Gastrocnemius medialis (tissue), 4 donors: ENCODE results near the gene LRRC4C. TPM values are rescaled to one million over a fixed set of nuclear protein-coding genes. Genes with fewer than 3 reads are reported as not detected.

Source experiments
- ATAC-seq, 2 donors: fragments of 150-250 bp; one replicate each; pipeline ENCODE4 v1.9.1; 2016
- DNase-seq, 2 donors: peaks; one replicate each; pipeline ENCODE4 v3.0.0-alpha.2; 2019
- H3K27ac ChIP-seq, 4 donors: fragments of 200-600 bp; sonication (generic); 1 replicate in 1 of 4; 2 replicates in 3 of 4; pipeline ENCODE4 v1.5.1; 2016 to 2018; ENCODE audit warnings: mild to moderate bottlenecking in 2 of 4, moderate library complexity in 1 of 4
- H3K27me3 ChIP-seq, 3 donors: fragments of 200-600 bp; sonication (generic) in 2 of 3; 1 replicate in 1 of 3; 2 replicates in 2 of 3; pipeline versions ENCODE4 v1.5.1 to v1.6.0; 2016 to 2019; ENCODE audit warnings: mild to moderate bottlenecking in 1 of 3, moderate library complexity in 1 of 3
- H3K36me3 ChIP-seq, 2 donors: fragments of 200-600 bp; sonication (generic) in 1 of 2; one replicate each; pipeline ENCODE4 v1.5.1; 2017 to 2018
- H3K4me1 ChIP-seq, 2 donors: fragments of 200-600 bp; sonication (generic) in 1 of 2; one replicate each; pipeline ENCODE4 v1.5.1; 2016 to 2017; ENCODE audit warnings: mild to moderate bottlenecking in 2 of 2
- H3K4me3 ChIP-seq, 4 donors: fragments of 200-600 bp; sonication (generic) in 3 of 4; 1 replicate in 1 of 4; 2 replicates in 3 of 4; pipeline ENCODE4 v1.5.1; 2016 to 2019; ENCODE audit warnings: mild to moderate bottlenecking in 2 of 4
- H3K9me3 ChIP-seq, 3 donors: fragments of 200-600 bp; sonication (generic) in 2 of 3; 1 replicate in 1 of 3; 2 replicates in 2 of 3; pipeline ENCODE4 v1.5.1; 2016 to 2019
- POLR2A ChIP-seq, 2 donors: fragments of 450-650 bp; IDR thresholded peaks; one replicate each; pipeline ENCODE4 v1.6.1; 2017; ENCODE audit warnings: antibody characterized with exemption in 2 of 2, mild to moderate bottlenecking in 2 of 2, moderate library complexity in 2 of 2
- in situ Hi-C, 4 donors: fragments of 200-750 bp; cut with MboI; loops; one replicate each; pipeline versions ENCODE4 v1.15.0 to v1.8.0; 2017; ENCODE audit warnings: low sequenced_read_pairs in 4 of 4
- intact Hi-C: fragments of 100-400 bp; cut with DNase I; formaldehyde crosslinking; loops from one replicate; pipeline ENCODE4 v1.15.1; 2023; ENCODE audit warnings: low total_unique reads
- total RNA-seq, 4 donors: library from RNA; depleted of rRNA; stranded (reverse); fragments of >200 nt; gene quantifications; one replicate each; pipeline versions ENCODE4 v1.1.0 to v1.2.3, GENCODE V29; 2016
- TF ChIP-seq, protein P1 (sequence below), 5 experiments: fragments of 450-650 bp in 3 of 5; fragments of 200-600 bp in 2 of 5; sonication (generic) in 2 of 5; IDR thresholded peaks in 4 of 5; conservative IDR thresholded peaks in 1 of 5; 1 replicate in 4 of 5; 2 replicates in 1 of 5; pipeline ENCODE4 v1.5.1; 2016 to 2019; ENCODE audit warnings: antibody characterized with exemption in 5 of 5, mild to moderate bottlenecking in 3 of 5, moderate library complexity in 3 of 5

The LRRC4C gene
- total RNA-seq, 4 donors from 2014 or later = 0.15 to 0.59 (median 0.24) TPM; not detected in 1

GRCh38 chr11:41110527-41110926 is 348.9 kb downstream of the LRRC4C start:
- Histone ChIP-seq H3K9me3 (no peaks in the 10 kb centered on the region), H3K4me3 (no peak overlapping the region), H3K27ac (no peak overlapping the region), H3K27me3 (no peaks in the 10 kb centered on the region), H3K36me3 (no peaks in the 10 kb centered on the region), H3K4me1 (no peaks in the 10 kb centered on the region)
- in situ Hi-C loops (no loop called here), intact Hi-C loops (no loop called here)
- no peak for TF ChIP-seq POLR2A (IDR thresholded peaks at IDR 0.05)
- no peak for DNase-seq
- ATAC-seq = no peak

DNA sequence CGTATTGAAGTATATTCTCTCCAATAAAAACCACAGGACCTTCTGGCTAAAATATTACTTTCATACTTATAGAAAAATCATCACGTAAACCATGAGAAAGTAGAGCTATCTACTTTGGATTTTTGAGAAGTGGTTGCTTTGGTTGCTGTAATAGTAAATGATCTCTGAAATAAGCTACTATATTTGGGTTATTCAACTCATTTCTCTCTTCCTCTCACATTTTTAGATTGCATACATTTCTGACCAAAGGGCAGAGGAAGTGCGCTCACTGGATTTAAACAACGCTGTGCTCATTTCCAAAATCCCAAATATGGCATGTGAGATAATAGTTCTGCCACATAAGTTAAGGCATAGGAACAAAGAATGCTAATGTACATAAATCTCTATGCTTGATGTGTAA is 357.0 kb downstream of the LRRC4C start:
- DNase-seq = no peak
- no peaks in the 10 kb centered on the region for H3K27me3 ChIP-seq
- no peaks in the 10 kb centered on the region for H3K4me1 ChIP-seq
- TF ChIP-seq, protein P1, sequence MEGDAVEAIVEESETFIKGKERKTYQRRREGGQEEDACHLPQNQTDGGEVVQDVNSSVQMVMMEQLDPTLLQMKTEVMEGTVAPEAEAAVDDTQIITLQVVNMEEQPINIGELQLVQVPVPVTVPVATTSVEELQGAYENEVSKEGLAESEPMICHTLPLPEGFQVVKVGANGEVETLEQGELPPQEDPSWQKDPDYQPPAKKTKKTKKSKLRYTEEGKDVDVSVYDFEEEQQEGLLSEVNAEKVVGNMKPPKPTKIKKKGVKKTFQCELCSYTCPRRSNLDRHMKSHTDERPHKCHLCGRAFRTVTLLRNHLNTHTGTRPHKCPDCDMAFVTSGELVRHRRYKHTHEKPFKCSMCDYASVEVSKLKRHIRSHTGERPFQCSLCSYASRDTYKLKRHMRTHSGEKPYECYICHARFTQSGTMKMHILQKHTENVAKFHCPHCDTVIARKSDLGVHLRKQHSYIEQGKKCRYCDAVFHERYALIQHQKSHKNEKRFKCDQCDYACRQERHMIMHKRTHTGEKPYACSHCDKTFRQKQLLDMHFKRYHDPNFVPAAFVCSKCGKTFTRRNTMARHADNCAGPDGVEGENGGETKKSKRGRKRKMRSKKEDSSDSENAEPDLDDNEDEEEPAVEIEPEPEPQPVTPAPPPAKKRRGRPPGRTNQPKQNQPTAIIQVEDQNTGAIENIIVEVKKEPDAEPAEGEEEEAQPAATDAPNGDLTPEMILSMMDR (IDR thresholded peaks at IDR 0.05 in 4 of 5, conservative IDR thresholded peaks at IDR 0.05 in 1 of 5) = no peak
- no peak for TF ChIP-seq POLR2A (IDR thresholded peaks at IDR 0.05)
- intact Hi-C loops = no loop called here
- H3K9me3 ChIP-seq = no peaks in the 10 kb centered on the region
- ATAC-seq = no peak
- in situ Hi-C loops = no loop called here
- H3K36me3 ChIP-seq = no peaks in the 10 kb centered on the region
- no peak overlapping the region for H3K27ac ChIP-seq
- no peak overlapping the region for H3K4me3 ChIP-seq

DNA sequence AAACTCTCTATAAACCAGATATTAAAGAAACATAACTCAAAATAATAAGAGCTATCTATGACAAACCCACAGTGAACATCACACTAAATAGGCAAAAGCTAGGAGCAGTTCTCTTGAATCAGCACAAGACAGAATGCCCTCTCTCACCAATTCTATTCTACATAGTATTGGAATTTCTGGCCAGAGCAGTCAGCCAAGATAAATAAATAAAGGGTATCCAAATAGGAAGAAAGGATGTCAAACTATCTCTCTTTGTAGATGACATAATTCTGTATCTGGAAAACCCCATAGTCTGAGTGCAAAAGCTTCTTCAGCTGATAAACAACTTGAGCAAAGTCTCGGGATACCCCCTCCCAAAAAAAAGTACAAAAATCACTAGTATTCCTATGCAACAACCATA is 359.8 kb downstream of the LRRC4C start:
- Histone ChIP-seq H3K4me1 (no peaks in the 10 kb centered on the region), H3K27ac (no peak overlapping the region), H3K27me3 (no peaks in the 10 kb centered on the region), H3K9me3 (no peaks in the 10 kb centered on the region), H3K4me3 (no peak overlapping the region), H3K36me3 (no peaks in the 10 kb centered on the region)
- DNase-seq (no peak), ATAC-seq (no peak)
- TF ChIP-seq, protein P1 (IDR thresholded peaks at IDR 0.05 in 4 of 5, conservative IDR thresholded peaks at IDR 0.05 in 1 of 5) = no peak
- no peak for TF ChIP-seq POLR2A (IDR thresholded peaks at IDR 0.05)
- in situ Hi-C loops (no loop called here), intact Hi-C loops (no loop called here)

GRCh38 chr11:41085123-41085522 is 374.3 kb downstream of the LRRC4C start:
- no peak for ATAC-seq
- in situ Hi-C loops = no loop called here

GRCh38 chr11:41081756-41082285 is 377.6 kb downstream of the LRRC4C start:
- H3K4me3 ChIP-seq = no peak overlapping the region
- DNase-seq = no peak
- ATAC-seq = no peak
- TF ChIP-seq, protein P1 (IDR thresholded peaks at IDR 0.05 in 4 of 5, conservative IDR thresholded peaks at IDR 0.05 in 1 of 5) = no peak
- no peak for TF ChIP-seq POLR2A (IDR thresholded peaks at IDR 0.05)
- intact Hi-C loops (no loop called here), in situ Hi-C loops (no loop called here)
- H3K36me3 ChIP-seq = no peaks in the 10 kb centered on the region
- no peaks in the 10 kb centered on the region for H3K9me3 ChIP-seq
- no peak overlapping the region for H3K27ac ChIP-seq
- no peaks in the 10 kb centered on the region for H3K27me3 ChIP-seq
- no peaks in the 10 kb centered on the region for H3K4me1 ChIP-seq

More at GRCh38 chr11:41085123-41085522, 374.3 kb downstream of the LRRC4C start:
- intact Hi-C loops = no loop called here
- no peak for DNase-seq
- H3K27me3 ChIP-seq = no peaks in the 10 kb centered on the region
- no peaks in the 10 kb centered on the region for H3K4me1 ChIP-seq
- H3K9me3 ChIP-seq = no peaks in the 10 kb centered on the region
- no peak for TF ChIP-seq POLR2A (IDR thresholded peaks at IDR 0.05)
- TF ChIP-seq, protein P1 (IDR thresholded peaks at IDR 0.05 in 4 of 5, conservative IDR thresholded peaks at IDR 0.05 in 1 of 5) = no peak
- no peaks in the 10 kb centered on the region for H3K36me3 ChIP-seq
- no peak overlapping the region for H3K4me3 ChIP-seq
- no peak overlapping the region for H3K27ac ChIP-seq
